IgD-negative memory B cell (primary cell): ENCODE measurements around the gene YDJC. TPM values are rescaled to one million over a fixed set of nuclear protein-coding genes. Genes with fewer than 3 reads are reported as not detected.
"Not testable (repeated sequence)": the region's sequence is repeated elsewhere in the genome, so short reads cannot be mapped to it uniquely, and the experiment has no call there.

Experiments used
- H3K27ac Mint-ChIP-seq, 3 donors: one replicate each; pipeline ENCODE4 v1.8.0; 2020 to 2022; ENCODE audit warnings: mild to moderate bottlenecking in 3 of 3, mixed read lengths in 3 of 3, moderate library complexity in 1 of 3
- H3K27me3 Mint-ChIP-seq: one replicate; pipeline ENCODE4 v1.8.0; 2021; ENCODE audit warnings: mixed read lengths
- H3K36me3 Mint-ChIP-seq: one replicate; pipeline ENCODE4 v1.8.0; 2020; ENCODE audit warnings: mild to moderate bottlenecking, mixed read lengths
- H3K4me1 Mint-ChIP-seq, 3 donors: one replicate each; pipeline ENCODE4 v1.8.0; 2020 to 2022; ENCODE audit warnings: mixed read lengths in 3 of 3, mild to moderate bottlenecking in 1 of 3
- H3K4me3 Mint-ChIP-seq, 4 donors: one replicate each; pipeline ENCODE4 v1.8.0; 2020 to 2022; ENCODE audit warnings: mild to moderate bottlenecking in 4 of 4, mixed read lengths in 4 of 4, moderate library complexity in 3 of 4
- H3K9me3 Mint-ChIP-seq, 3 donors: one replicate each; pipeline ENCODE4 v1.8.0; 2020 to 2021; ENCODE audit warnings: mixed read lengths in 3 of 3, mild to moderate bottlenecking in 1 of 3
- polyA plus RNA-seq: library from polyadenylated mRNA; unstranded; fragments of 300-500 nt; fragmentation: Illumina TruSeq; gene quantifications from one replicate; pipeline ENCODE4 v1.2.3, GENCODE V29; 2021

The YDJC gene
- polyA plus RNA-seq, 1 donor from 2014 or later = 94.2 TPM

DNA sequence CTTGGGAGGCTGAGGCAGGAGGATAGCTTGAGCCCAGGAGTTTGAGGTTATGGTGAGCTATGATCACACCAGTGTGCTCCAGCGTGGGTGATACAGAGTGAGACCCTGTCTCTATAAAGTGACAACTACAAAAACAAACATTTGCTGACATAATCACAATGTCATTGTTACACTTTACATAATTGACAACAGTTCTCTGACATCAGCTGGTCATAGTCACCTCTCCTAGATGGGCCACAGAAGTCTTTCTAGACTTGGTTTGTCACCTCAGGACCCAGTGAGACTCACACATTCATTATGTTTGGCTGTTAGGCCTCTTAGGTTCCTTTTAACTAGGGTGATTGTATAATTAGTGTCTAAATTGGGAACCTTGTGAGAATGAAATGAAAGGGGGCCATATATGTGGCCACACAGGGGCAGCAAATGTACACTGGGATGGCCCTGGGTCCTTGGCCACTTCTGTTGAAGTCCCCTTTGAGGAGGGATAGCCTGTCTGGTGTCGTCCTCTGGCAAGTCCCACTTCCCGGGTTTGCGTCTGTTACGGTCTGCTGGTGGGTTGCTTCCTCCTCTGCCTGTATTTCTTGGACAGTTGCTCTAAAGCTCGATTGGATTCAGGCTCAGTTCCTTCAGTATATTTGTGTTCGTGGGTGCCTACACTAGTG lies 30.2 kb upstream of the YDJC start:
- no peak overlapping the region for H3K27ac Mint-ChIP-seq
- H3K36me3 Mint-ChIP-seq = no peaks in the 10 kb centered on the region
- H3K9me3 Mint-ChIP-seq = no peaks in the 10 kb centered on the region
- H3K27me3 Mint-ChIP-seq = no peaks in the 10 kb centered on the region
- peaks cover 4 to 9% (median 8%) of the 10 kb centered on the region in 3 donors for H3K4me1 Mint-ChIP-seq
- peak overlapping the region in 1 of 4 donors; percentile 69 for H3K4me3 Mint-ChIP-seq

DNA sequence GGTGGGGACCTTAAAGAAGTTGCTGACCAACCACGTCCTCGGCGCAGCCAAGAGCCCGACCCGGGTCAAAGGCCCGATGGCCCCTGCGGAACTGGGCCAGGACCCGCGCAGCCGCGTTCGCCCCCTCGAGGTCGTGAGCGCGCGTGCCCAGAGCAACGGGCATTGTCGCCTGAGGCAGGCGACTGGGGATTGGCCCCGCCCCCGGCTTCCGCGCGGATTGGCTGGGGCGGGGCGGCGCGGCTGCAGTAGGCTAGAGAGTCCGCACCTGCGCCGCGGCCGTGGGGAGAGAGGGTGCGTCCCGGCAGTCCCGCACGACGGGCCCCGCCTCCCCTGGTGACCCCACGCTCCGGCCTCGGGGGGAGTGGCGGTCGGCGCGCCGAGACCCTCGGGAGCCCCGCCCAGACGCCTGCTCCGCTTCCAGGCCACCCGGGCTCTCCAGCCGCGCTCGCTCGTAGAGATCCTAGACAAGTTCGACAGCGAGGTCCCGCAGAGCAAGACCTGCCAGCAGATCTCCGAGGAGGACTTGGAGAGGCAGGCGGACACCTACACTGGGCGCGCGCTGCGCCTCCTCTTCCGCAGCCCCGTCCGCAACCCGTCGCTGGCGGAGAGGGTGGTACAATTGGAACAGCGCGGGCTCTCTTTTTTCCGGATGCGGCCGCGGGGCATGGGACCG lies 27.7 kb upstream of the YDJC start:
- H3K27ac Mint-ChIP-seq = no peak overlapping the region
- H3K4me1 Mint-ChIP-seq = peaks cover 4 to 8% (median 8%) of the 10 kb centered on the region in 3 donors
- no peaks in the 10 kb centered on the region for H3K27me3 Mint-ChIP-seq
- H3K36me3 Mint-ChIP-seq = no peaks in the 10 kb centered on the region
- H3K4me3 Mint-ChIP-seq = peak overlapping the region; percentile 57 to 96 (median 90)
- no peaks in the 10 kb centered on the region for H3K9me3 Mint-ChIP-seq

DNA sequence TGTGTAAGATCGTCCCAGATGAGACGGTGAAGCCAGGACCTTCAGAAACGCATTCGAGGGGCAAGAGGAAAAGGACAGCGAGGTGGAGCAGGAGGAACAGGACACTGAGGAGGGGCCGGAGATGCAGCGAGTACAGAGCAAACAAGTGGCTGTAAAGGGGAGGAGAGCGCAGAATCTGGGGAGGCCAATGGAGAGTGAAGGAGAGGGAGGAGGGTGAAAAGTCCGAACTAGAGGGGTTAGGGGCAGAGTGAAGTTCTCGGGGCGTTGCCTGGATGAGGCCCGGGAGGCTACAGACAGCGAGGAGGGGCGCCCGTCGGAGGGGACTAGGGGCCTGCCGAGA lies 27.2 kb upstream of the YDJC start:
- Mint-ChIP-seq H3K27me3 (no peaks in the 10 kb centered on the region), H3K36me3 (no peaks in the 10 kb centered on the region), H3K27ac (no peak overlapping the region), H3K4me1 (peaks cover 5 to 9% (median 8%) of the 10 kb centered on the region in 3 donors), H3K4me3 (peak overlapping the region; percentile 80 to 89 (median 84)), H3K9me3 (no peaks in the 10 kb centered on the region)

DNA sequence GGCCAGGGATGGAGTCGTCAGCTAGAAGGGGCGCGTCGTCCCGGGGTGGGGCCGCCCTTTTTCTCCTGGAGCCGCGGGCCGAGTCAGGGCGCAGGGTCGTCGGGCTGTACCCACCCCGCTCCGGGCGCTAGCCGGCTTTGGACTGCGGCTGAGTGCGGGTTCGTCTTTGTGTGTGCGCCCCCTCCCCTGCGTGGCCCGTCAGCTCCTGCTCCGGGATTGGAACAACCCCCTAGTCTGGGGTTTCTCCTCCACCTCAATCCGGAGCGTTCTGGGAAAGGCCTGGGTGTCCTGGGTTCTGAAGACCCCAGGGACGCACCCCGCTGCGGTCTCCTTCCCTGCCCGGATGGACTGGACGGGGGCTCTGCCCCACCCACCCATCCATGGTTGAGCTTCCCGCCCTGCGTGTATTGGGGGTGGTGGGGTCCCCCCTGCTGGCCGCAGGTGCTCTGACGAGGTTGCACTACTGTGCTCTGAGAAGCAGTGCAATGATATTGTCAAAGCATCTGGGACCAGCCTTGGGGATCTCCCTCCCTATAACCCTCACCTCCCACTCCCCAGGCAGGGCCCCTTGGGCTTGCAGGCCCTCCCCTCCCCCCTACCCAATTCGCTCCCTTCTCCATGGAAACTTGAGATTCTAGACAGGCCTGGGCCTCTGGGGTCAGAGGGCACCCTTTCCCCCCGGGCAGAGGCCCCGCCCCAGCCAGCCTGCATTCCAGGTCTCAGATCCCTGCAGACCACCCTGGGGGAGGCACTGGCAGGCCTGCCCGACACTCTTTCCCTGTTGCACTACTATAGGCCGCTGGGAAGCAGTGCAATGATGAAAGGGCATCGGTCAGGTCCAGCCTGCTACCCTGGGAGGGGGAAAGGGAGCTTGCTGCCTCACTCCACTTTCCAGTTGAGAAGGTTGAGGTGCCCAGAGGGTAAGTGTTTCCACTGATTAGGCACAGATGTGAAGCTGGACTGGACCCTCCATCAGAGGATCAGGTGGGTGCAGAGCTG lies 23.0 kb upstream of the YDJC start:
- H3K4me3 Mint-ChIP-seq = peak overlapping the region; percentile 30 to 94 (median 76)
- peaks cover 13 to 19% (median 14%) of the 10 kb centered on the region in 3 donors for H3K4me1 Mint-ChIP-seq
- no peaks in the 10 kb centered on the region for H3K27me3 Mint-ChIP-seq
- peaks cover 2% of the 10 kb centered on the region for H3K36me3 Mint-ChIP-seq
- H3K27ac Mint-ChIP-seq = peak overlapping the region in 2 of 3 donors; percentile 12 to 39
- H3K9me3 Mint-ChIP-seq = no peaks in the 10 kb centered on the region

DNA sequence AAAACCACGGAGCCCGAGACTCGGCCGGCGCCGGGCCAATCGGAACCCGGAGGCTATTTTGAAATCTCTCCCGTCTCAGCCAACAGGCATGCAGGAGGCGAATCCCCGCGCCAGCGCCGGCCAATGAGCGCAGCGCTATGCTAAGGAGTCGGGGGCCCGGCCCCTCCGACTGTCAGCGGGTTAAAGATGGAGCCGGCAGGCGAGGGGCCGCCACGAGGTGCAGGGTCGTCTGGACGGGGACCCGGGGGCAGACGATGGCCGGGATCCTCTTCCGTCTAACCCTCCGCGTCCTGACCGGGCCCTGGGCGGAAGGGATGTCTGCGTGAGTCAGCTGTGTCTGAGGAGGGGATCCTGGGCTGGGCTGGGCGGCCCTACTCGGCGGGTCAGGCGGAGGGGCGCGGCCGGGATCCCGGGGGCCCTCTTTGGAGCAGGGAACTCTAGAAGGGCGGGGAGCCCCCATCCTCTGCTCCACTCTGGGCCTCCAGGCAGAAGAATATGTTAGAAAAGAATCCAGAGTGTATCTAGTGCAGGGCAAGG lies 22.3 kb upstream of the YDJC start:
- Mint-ChIP-seq H3K27me3 (no peaks in the 10 kb centered on the region), H3K4me3 (peak overlapping the region; percentile 86 to 94 (median 92))

DNA sequence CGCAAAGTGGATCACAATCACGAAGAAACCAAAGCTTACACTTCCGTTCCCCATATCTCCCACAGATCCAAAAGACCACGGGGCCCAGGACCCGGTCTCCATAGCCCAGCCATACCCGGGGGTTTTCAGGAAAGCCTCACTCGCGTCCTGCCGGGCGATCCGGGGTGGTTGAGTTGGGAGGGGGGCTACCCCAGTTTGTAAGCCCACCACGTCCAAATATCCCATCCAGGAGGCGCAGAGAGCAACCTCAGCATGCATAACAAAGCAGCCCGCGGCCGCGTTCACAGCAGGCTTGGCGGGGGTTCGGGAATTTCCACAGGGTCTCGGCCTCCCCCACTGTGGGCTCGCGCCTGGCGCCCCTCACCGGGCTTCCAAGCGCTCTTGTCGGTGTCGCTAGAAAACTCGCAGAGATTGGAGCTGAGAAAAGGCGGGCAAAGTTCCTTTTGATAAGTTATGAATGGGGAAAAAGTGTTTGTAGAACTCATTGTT lies 21.7 kb upstream of the YDJC start:
- H3K36me3 Mint-ChIP-seq = peaks cover 3% of the 10 kb centered on the region
- H3K9me3 Mint-ChIP-seq = no peaks in the 10 kb centered on the region
- H3K4me3 Mint-ChIP-seq = peak overlapping the region; percentile 86 to 94 (median 92)

More for the DNA sequence above, 22.3 kb upstream of the YDJC start:
- Mint-ChIP-seq H3K27ac (peak overlapping the region in 2 of 3 donors; percentile 54 to 68), H3K4me1 (peaks cover 13 to 19% (median 14%) of the 10 kb centered on the region in 3 donors), H3K9me3 (no peaks in the 10 kb centered on the region), H3K36me3 (peaks cover 2% of the 10 kb centered on the region)

DNA sequence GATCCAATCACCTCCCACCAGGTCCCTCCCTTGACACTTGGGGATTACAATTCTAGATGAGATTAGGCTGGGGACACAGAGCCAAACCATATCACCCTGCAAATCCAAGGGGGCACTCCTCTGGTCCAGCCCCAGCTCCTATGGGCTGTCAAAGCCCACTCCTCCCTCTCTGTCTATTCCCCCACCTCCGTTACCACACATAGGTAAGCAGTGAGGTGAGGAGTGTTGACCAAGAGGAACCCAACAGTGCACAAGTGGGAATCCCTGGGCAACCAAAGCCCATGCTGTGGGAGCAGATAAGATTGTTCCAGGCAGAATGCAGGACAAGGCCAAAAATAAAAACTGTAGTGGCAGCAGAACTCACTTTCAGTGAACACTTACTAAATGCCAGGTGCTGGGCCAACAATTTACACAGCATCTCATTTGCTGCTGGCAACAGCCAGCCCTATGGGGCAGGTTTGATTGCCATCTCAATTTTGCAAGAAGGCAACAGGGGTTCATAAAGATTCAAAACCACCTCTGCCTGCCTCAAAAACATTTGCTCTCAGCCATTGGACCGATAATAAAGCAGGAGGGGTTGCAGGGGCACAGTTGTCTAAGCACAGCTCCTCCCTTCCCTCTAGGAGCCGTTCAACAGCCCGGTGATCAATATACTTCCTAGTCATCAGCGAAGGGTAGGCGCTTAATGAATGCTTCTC lies 21.1 kb upstream of the YDJC start:
- peak overlapping the region in 1 of 3 donors; percentile 4 for H3K27ac Mint-ChIP-seq
- H3K9me3 Mint-ChIP-seq = no peaks in the 10 kb centered on the region
- peaks cover 3% of the 10 kb centered on the region for H3K36me3 Mint-ChIP-seq
- no peaks in the 10 kb centered on the region for H3K27me3 Mint-ChIP-seq
- H3K4me3 Mint-ChIP-seq = peak overlapping the region; percentile 86 to 94 (median 92)
- H3K4me1 Mint-ChIP-seq = peaks cover 11 to 20% (median 18%) of the 10 kb centered on the region in 3 donors

More for the DNA sequence above, 21.7 kb upstream of the YDJC start:
- peak overlapping the region in 2 of 3 donors; percentile 54 to 68 for H3K27ac Mint-ChIP-seq
- H3K27me3 Mint-ChIP-seq = no peaks in the 10 kb centered on the region
- peaks cover 12 to 18% (median 17%) of the 10 kb centered on the region in 3 donors for H3K4me1 Mint-ChIP-seq

DNA sequence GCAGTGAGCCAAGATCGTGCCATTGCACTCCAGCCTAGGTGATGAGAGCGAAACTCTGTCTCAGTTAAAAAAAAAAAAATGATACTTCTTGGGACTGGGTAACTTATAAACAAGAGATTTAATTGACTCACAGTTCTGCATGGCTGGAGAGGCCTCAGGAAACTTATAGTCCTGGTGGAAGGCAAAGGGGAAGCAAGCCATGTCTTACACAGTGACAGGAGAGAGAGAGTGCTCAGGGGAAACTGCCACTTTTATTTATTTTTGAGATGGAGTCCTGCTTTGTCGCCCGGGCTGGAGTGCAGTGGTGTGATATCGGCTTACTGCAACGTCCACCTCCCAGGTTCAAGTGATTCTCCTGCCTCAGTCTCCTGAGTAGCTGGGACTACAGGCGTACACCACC lies 20.5 kb upstream of the YDJC start:
- Mint-ChIP-seq H3K36me3 (peaks cover 3% of the 10 kb centered on the region), H3K27me3 (no peaks in the 10 kb centered on the region), H3K4me3 (peak overlapping the region in 2 of 4 donors; percentile 80 to 91), H3K9me3 (no peaks in the 10 kb centered on the region), H3K4me1 (peaks cover 11 to 20% (median 18%) of the 10 kb centered on the region in 3 donors), H3K27ac (no peak overlapping the region)

DNA sequence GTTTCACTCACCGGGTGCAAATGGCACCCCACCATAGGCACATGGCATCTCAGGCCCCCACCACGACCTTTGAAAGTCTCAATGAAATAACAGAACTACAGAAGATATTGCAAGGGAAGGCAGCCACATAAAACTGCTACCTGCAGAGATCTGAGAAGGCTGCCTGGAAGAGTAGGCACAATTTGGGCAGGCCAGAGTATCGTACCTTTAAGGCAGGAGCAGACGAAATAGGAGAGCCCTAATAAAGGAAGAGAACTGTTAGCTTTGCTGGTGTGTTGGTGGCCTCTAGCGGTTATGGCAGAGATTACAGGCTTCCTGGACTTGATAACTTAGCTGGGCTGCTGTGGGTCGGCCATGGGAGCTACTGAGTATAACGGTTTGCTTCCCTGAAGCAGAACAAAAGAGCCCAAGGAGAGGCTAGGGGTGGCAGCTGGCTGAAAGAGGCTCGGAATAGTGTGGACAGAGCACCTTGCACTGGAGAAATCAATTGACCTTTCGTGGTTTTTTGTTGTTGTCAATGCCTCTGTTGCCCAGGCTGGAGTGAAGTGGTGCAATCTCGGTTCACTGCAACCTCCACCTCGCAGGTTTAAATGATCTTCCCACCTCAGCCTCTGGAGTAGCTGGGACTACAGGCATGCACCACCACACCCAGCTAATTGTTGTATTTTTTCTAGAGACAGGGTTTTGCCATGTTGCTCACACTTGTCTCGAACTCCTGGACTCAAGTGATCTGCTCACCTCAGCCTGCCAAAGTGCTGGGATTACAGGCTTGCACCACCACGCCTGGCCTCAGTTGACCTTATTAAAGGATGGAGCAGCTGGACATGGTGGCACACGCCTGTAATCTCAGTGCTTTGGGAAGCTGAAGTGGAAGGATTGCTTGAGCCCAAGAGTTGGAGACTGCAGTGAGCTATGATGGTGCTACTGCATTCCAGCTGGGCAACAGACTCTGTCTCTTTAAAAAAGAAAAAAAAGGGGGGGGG lies 17.1 kb upstream of the YDJC start:
- H3K36me3 Mint-ChIP-seq = peaks cover 5% of the 10 kb centered on the region
- H3K4me1 Mint-ChIP-seq = peaks cover 19 to 26% (median 24%) of the 10 kb centered on the region in 3 donors
- H3K27ac Mint-ChIP-seq = peak overlapping the region in 2 of 3 donors; percentile 19 to 76
- no peaks in the 10 kb centered on the region for H3K27me3 Mint-ChIP-seq
- no peaks in the 10 kb centered on the region for H3K9me3 Mint-ChIP-seq
- peak overlapping the region in 2 of 4 donors; percentile 62 to 78 for H3K4me3 Mint-ChIP-seq

DNA sequence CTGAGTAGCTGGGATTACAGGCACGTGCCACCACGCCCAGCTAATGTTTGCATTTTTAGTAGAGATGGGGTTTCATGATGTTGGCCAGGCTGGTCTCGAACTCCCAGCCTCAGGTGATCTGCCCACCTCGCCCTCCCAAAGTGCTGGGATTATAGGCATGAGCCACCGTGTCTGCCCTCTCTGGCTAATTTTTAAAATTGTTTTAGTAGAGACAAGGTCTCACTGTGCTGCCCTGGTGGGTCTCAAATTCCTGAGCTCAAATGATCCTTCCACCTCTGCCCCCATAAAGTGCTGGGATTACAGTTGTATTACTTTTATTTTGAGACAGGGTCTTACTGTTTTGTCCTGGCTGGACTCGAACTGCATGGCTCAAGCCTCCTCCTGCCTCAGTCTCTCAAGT lies 15.7 kb upstream of the YDJC start:
- H3K4me3 Mint-ChIP-seq = peak overlapping the region in 1 of 4 donors; percentile 36
- not testable (repeated sequence) for H3K27ac Mint-ChIP-seq, H3K9me3 Mint-ChIP-seq

DNA sequence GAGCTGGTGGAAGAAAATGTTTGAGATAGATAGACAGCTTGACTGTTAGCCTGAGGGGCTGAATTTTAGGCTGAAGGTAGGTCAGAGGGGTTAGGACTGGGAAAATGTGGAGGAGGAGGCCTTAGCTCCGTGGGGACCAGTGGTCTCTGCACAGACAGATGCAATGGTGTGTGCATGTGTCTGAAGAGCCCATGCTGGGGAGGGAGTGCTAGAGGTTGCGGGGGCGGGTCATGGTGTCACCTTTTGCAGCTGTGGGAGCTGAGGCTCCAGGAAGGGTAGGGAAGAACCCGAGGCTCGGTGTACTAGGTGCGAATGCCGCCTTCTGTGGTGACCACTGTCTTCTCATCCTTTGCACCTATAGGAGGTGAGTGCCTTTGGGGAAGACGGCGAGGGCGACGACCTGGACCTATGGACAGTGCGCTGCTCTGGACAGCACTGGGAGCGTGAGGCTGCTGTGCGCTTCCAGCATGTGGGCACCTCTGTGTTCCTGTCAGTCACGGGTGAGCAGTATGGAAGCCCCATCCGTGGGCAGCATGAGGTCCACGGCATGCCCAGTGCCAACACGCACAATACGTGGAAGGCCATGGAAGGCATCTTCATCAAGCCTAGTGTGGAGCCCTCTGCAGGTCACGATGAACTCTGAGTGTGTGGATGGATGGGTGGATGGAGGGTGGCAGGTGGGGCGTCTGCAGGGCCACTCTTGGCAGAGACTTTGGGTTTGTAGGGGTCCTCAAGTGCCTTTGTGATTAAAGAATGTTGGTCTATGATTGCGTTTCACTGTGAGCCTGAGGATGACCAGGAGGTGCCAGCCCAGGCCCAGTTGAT lies 13.9 kb upstream of the YDJC start:
- Mint-ChIP-seq H3K4me3 (peak overlapping the region; percentile 81 to 96 (median 84)), H3K9me3 (no peaks in the 10 kb centered on the region), H3K4me1 (peaks cover 18 to 25% (median 24%) of the 10 kb centered on the region in 3 donors), H3K27me3 (peaks cover 4% of the 10 kb centered on the region), H3K36me3 (peaks cover 3% of the 10 kb centered on the region), H3K27ac (peak overlapping the region; percentile 81 to 84 (median 82))

More for the DNA sequence above, 15.7 kb upstream of the YDJC start:
- H3K4me1 Mint-ChIP-seq = peaks cover 20 to 25% (median 23%) of the 10 kb centered on the region in 3 donors
- H3K36me3 Mint-ChIP-seq, H3K27me3 Mint-ChIP-seq: not testable (repeated sequence)
